ENCODE data around the gene IL1R2. TPM values are rescaled to one million over a fixed set of nuclear protein-coding genes. Genes with fewer than 3 reads are reported as not detected.

Gene IL1R2
- total and polyA plus RNA-seq, 2 of the 13 experiments (the other 11 are each of a cell fraction or from before 2014, with no cell fraction given): 3.6 to 7.3 TPM

GRCh38 chr2:101952551-101952950 lies 39.2 kb upstream of the IL1R2 start:
- Histone ChIP-seq H3K27me3 (ENCODE audit: control insufficient read depth in 1 of 2, insufficient read depth in 2 of 2, low read length in 2 of 2) (no peaks in the 10 kb centered on the region), H4K20me1 (ENCODE audit: insufficient read depth, low read length) (no peaks in the 10 kb centered on the region), H3K9me3 (ENCODE audit: low read length) (no peaks in the 10 kb centered on the region), H3K36me3 (replicated peaks in 1 of 2; ENCODE audit: control insufficient read depth in 1 of 2, insufficient read depth in 2 of 2, low read length in 2 of 2) (no peaks in the 10 kb centered on the region), H2AFZ (ENCODE audit: low read length) (no peak overlapping the region), H3K9ac (ENCODE audit: insufficient read depth, low read depth, low read length) (no peak overlapping the region), H3K79me2 (ENCODE audit: insufficient read depth, low read length) (no peaks in the 10 kb centered on the region), H3K4me3 (replicated peaks in 1 of 3; ENCODE audit: insufficient read depth in 1 of 3, low read depth in 2 of 3, low read length in 3 of 3) (no peak overlapping the region), H3K27ac (ENCODE audit: extremely low read length, insufficient read depth, low read length) (no peak overlapping the region), H3K4me2 (ENCODE audit: low read depth, low read length) (no peak overlapping the region), H3K4me1 (ENCODE audit: insufficient read depth, low read length) (no peaks in the 10 kb centered on the region)
- in situ Hi-C loops (cut with HindIII; ENCODE audit: extremely low pct_ligation_motif_present, low pct_unique_long_range_greater_than_20kb): no loop called here
- ATAC-seq: no peak
- FAIRE-seq: no peak
- POLR2A ChIA-PET: no interaction called here
- CTCF ChIA-PET (ENCODE audit: low intra/inter-chr PET ratio, low total read pairs): no interaction called here
- intact Hi-C loops (cut with micrococcal nuclease; ENCODE audit: unreplicated experiment): no loop called here
- BruUV-seq (replicated peaks): no TSS peak
- WGBS (ENCODE audit: low lambda C conversion rate): 74% methylated on average over 1 of the region's 1 CpG
- TF ChIP-seq ZSCAN21 (CRISPR knock-in tag; IDR thresholded peaks at IDR 0.05; ENCODE audit: borderline replicate concordance): no peak
- no peak for DNase-seq (ENCODE audit: low spot score)

GRCh38 chr2:101956465-101957438 lies 35.0 kb upstream of the IL1R2 start:
- ATAC-seq (no peak), DNase-seq (ENCODE audit: low spot score) (no peak), FAIRE-seq (no peak)
- BruUV-seq (replicated peaks): no TSS peak
- Histone ChIP-seq H3K36me3 (replicated peaks in 1 of 2; ENCODE audit: control insufficient read depth in 1 of 2, insufficient read depth in 2 of 2, low read length in 2 of 2) (no peaks in the 10 kb centered on the region), H3K9me3 (ENCODE audit: low read length) (no peaks in the 10 kb centered on the region), H3K79me2 (ENCODE audit: insufficient read depth, low read length) (no peaks in the 10 kb centered on the region), H3K4me1 (ENCODE audit: insufficient read depth, low read length) (peaks cover 19% of the 10 kb centered on the region), H3K27ac (ENCODE audit: extremely low read length, insufficient read depth, low read length) (no peak overlapping the region), H2AFZ (ENCODE audit: low read length) (no peak overlapping the region), H4K20me1 (ENCODE audit: insufficient read depth, low read length) (no peaks in the 10 kb centered on the region), H3K4me2 (ENCODE audit: low read depth, low read length) (no peak overlapping the region), H3K27me3 (ENCODE audit: control insufficient read depth in 1 of 2, insufficient read depth in 2 of 2, low read length in 2 of 2) (no peaks in the 10 kb centered on the region), H3K4me3 (replicated peaks in 1 of 3; ENCODE audit: insufficient read depth in 1 of 3, low read depth in 2 of 3, low read length in 3 of 3) (no peak overlapping the region), H3K9ac (ENCODE audit: insufficient read depth, low read depth, low read length) (no peak overlapping the region)
- CTCF ChIA-PET (ENCODE audit: low intra/inter-chr PET ratio, low total read pairs): no interaction called here
- intact Hi-C loops (cut with micrococcal nuclease; ENCODE audit: unreplicated experiment) (no loop called here), in situ Hi-C loops (cut with HindIII; ENCODE audit: extremely low pct_ligation_motif_present, low pct_unique_long_range_greater_than_20kb) (no loop called here)
- 23% methylated on average over 4 of the region's 4 CpGs for WGBS (ENCODE audit: low lambda C conversion rate)
- POLR2A ChIA-PET: no interaction called here
- TF ChIP-seq AHDC1 (CRISPR knock-in tag; IDR thresholded peaks at IDR 0.05; ENCODE audit: borderline replicate concordance): no peak
- TF ChIP-seq YEATS2 (CRISPR knock-in tag; IDR thresholded peaks at IDR 0.05; ENCODE audit: borderline replicate concordance): no peak
- TF ChIP-seq DMTF1 (CRISPR knock-in tag; IDR thresholded peaks at IDR 0.05): no peak
- no peak for TF ChIP-seq SMAD3 (CRISPR knock-in tag; IDR thresholded peaks at IDR 0.05)
- no peak for TF ChIP-seq ZNF839 (CRISPR knock-in tag; IDR thresholded peaks at IDR 0.05; ENCODE audit: borderline replicate concordance)
- no peak for TF ChIP-seq NFE2 (CRISPR knock-in tag; IDR thresholded peaks at IDR 0.05)
- TF ChIP-seq TRIM24 (CRISPR knock-in tag; IDR thresholded peaks at IDR 0.05): no peak
- no peak for TF ChIP-seq TBL1XR1 (IDR thresholded peaks at IDR 0.05; ENCODE audit: borderline replicate concordance, low read length, partially characterized antibody)
